Left ventricle myocardium inferior (tissue), 1 donor: ENCODE results near the gene ELAPOR2. TPM values are rescaled to one million over a fixed set of nuclear protein-coding genes. Genes with fewer than 3 reads are reported as not detected.
A peak's percentile ranks its signal among the peaks of the same experiment; 100 is the strongest.
"Not testable (repeated sequence)": the region's sequence is repeated elsewhere in the genome, so short reads cannot be mapped to it uniquely, and the experiment has no call there.

Experiments
- DNase-seq: peaks from one replicate; pipeline ENCODE4 v3.0.0-alpha.2; 2020
- H3K27ac ChIP-seq: fragments of 200-600 bp; replicated peaks from 2 replicates; pipeline ENCODE4 v1.8.0; 2021
- H3K27me3 ChIP-seq: fragments of 200-600 bp; 2 replicates; pipeline ENCODE4 v1.8.0; 2021; ENCODE audit warnings: low read depth
- H3K36me3 ChIP-seq: fragments of 200-600 bp; 2 replicates; pipeline ENCODE4 v1.8.0; 2021
- H3K4me1 ChIP-seq: fragments of 200-600 bp; 2 replicates; pipeline ENCODE4 v1.8.0; 2021
- H3K4me3 ChIP-seq: fragments of 200-600 bp; 2 replicates; pipeline ENCODE4 v1.8.0; 2021; ENCODE audit warnings: mild to moderate bottlenecking, moderate library complexity
- H3K9me3 ChIP-seq: fragments of 200-600 bp; replicated peaks from 2 replicates; pipeline ENCODE4 v1.8.0; 2021
- intact Hi-C: fragments of 100-400 bp; cut with micrococcal nuclease; formaldehyde crosslinking; loops from one replicate; pipeline ENCODE4 v1.11.0; 2022
- total RNA-seq: library from RNA; stranded (reverse); fragmentation: NEBNext Ultra II Directional; extraction: Animal tissue kit (Norgen Biotek cat#: 25700); gene quantifications from one replicate; pipeline ENCODE4 v1.2.1, GENCODE V29; 2021
- TF ChIP-seq, protein P1 (sequence below): fragments of 200-600 bp; IDR thresholded peaks from 2 replicates; pipeline ENCODE4 v1.8.0; 2021; ENCODE audit warnings: antibody characterized with exemption, mild to moderate bottlenecking, borderline replicate concordance
- donor health status: DM: no; HTN: yes; CAD: no; lungs with severe emphysema.

Gene ELAPOR2
- total RNA-seq, 1 donor from 2014 or later: 3.9 TPM

DNA sequence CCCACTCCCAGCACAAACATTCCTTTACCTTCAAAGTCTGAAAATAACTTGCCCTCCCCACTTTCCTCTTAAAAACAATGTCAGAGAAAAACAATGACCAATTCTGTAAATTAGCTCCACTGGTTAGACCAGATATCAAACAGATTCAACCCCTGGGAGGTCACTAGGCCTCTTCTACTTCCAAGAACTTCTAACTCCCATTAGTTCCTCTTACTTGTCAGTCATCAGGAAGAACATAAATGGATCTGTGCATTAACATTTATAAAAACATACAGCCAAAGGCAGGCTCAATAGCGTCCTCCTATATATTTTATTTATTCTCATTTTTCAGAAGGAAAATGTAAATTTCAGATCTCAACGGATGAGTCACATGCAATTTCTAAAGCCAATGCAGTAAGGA, 2.2 kb downstream of the ELAPOR2 start:
- TF ChIP-seq, protein P1, sequence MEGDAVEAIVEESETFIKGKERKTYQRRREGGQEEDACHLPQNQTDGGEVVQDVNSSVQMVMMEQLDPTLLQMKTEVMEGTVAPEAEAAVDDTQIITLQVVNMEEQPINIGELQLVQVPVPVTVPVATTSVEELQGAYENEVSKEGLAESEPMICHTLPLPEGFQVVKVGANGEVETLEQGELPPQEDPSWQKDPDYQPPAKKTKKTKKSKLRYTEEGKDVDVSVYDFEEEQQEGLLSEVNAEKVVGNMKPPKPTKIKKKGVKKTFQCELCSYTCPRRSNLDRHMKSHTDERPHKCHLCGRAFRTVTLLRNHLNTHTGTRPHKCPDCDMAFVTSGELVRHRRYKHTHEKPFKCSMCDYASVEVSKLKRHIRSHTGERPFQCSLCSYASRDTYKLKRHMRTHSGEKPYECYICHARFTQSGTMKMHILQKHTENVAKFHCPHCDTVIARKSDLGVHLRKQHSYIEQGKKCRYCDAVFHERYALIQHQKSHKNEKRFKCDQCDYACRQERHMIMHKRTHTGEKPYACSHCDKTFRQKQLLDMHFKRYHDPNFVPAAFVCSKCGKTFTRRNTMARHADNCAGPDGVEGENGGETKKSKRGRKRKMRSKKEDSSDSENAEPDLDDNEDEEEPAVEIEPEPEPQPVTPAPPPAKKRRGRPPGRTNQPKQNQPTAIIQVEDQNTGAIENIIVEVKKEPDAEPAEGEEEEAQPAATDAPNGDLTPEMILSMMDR: no peak
- Histone ChIP-seq H3K4me3 (no peak overlapping the region), H3K4me1 (peaks cover 37% of the 10 kb centered on the region), H3K27ac (peak overlapping the region; percentile 56), H3K9me3 (no peaks in the 10 kb centered on the region), H3K36me3 (no peaks in the 10 kb centered on the region), H3K27me3 (no peaks in the 10 kb centered on the region)
- intact Hi-C loops: no loop called here
- no peak for DNase-seq

DNA sequence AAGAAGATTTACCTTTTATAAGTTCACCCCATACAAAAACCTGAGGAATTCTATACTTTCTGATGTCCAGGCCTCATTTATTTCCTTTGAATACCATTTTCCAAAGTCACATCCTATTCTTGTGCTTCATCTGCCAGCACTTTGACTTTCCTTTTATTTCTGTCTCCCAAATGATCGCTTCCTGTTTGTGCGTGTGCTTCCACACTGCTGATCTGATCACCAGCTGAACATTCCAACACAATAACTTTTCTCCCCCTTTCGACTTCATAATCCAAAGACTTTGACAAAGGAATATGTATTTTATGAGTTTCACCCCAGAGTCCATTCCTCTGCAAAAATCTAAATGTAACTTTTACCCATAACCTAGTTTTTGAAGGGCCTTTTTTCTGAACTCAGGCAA, 3.1 kb downstream of the ELAPOR2 start:
- H3K9me3 ChIP-seq: no peaks in the 10 kb centered on the region
- intact Hi-C loops: no loop called here
- TF ChIP-seq, protein P1: no peak
- no peaks in the 10 kb centered on the region for H3K36me3 ChIP-seq
- no peaks in the 10 kb centered on the region for H3K27me3 ChIP-seq
- peaks cover 37% of the 10 kb centered on the region for H3K4me1 ChIP-seq
- H3K4me3 ChIP-seq: no peak overlapping the region
- DNase-seq: no peak
- H3K27ac ChIP-seq: peak overlapping the region; percentile 56

DNA sequence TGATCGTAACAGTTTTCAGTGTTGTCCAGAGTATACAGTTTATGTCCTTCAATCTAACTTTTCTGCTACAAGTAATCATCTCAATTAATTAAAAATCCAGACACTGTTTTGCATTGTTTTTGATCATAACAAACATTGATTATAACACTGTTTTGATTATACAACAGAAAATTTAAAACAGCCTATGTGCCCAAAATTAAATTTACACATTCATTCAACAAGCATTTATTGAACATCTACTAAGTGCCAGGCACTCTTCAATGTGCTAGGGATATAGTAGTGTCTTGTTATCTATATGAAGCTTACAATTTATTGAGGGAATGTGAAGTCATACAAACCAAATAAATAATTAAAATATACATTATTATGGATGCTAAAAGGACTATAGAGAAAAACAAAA, 10.6 kb downstream of the ELAPOR2 start:
- Histone ChIP-seq H3K36me3 (no peaks in the 10 kb centered on the region), H3K27ac (no peak overlapping the region), H3K27me3 (no peaks in the 10 kb centered on the region), H3K4me3 (no peak overlapping the region), H3K9me3 (peaks cover 25% of the 10 kb centered on the region), H3K4me1 (no peaks in the 10 kb centered on the region)
- intact Hi-C loops: no loop called here
- no peak for DNase-seq
- TF ChIP-seq, protein P1: no peak

DNA sequence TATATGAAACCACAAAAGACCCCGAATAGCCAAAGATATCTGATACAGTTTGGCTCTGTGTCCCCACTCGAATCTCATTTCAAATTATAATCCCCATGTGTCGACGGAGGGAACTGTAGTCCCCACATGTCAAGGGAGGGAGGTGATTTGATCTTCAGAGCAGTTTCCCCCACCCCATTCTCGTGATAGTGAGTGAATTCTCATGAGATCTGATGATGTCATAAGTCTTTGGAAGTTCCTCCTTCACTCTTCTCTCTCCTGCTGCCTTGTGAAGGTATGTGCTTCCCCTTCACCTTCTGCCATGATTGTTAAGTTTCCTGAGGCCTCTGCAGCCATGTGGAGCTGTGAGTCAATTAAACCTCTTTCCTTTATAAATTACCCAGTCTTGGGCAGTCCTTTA, 13.0 kb downstream of the ELAPOR2 start:
- peaks cover 29% of the 10 kb centered on the region for H3K9me3 ChIP-seq
- no peaks in the 10 kb centered on the region for H3K27me3 ChIP-seq
- DNase-seq: no peak

DNA sequence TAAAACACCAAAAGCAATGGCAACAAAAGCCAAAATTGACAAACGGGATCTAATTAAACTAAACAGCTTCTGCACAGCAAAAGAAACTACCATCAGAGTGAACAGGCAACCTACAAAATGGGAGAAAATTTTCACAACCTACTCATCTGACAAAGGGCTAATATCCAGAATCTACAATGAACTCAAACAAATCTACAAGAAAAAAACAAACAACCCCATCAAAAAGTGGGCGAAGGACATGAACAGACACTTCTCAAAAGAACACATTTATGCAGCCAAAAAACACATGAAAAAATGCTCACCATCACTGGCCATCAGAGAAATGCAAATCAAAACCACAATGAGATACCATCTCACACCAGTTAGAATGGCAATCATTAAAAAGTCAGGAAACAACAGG, 14.7 kb downstream of the ELAPOR2 start:
- intact Hi-C loops, H3K4me1 ChIP-seq, H3K36me3 ChIP-seq, H3K27me3 ChIP-seq, H3K27ac ChIP-seq, DNase-seq, H3K4me3 ChIP-seq: not testable (repeated sequence)
- peaks cover 34% of the 10 kb centered on the region for H3K9me3 ChIP-seq

More for the DNA sequence above, 13.0 kb downstream of the ELAPOR2 start:
- TF ChIP-seq, protein P1: no peak
- intact Hi-C loops: no loop called here
- no peak overlapping the region for H3K27ac ChIP-seq
- no peak overlapping the region for H3K4me3 ChIP-seq
- H3K4me1 ChIP-seq: no peaks in the 10 kb centered on the region
- no peaks in the 10 kb centered on the region for H3K36me3 ChIP-seq

DNA sequence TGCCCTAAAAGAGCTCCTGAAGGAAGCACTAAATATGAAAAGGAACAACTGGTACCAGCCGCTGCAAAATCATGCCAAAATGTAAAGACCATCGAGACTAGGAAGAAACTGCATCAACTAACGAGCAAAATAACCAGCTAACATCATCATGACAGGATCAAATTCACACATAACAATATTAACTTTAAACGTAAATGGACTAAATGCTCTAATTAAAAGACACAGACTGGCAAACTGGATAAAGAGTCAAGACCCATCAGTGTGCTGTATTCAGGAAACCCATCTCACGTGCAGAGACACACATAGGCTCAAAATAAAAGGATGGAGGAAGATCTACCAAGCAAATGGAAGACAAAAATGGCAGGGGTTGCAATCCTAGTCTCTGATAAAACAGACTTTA, 17.9 kb downstream of the ELAPOR2 start:
- intact Hi-C loops, H3K27ac ChIP-seq, H3K27me3 ChIP-seq, DNase-seq, H3K4me1 ChIP-seq, H3K4me3 ChIP-seq, H3K36me3 ChIP-seq: not testable (repeated sequence)
- H3K9me3 ChIP-seq: peaks cover 19% of the 10 kb centered on the region

DNA sequence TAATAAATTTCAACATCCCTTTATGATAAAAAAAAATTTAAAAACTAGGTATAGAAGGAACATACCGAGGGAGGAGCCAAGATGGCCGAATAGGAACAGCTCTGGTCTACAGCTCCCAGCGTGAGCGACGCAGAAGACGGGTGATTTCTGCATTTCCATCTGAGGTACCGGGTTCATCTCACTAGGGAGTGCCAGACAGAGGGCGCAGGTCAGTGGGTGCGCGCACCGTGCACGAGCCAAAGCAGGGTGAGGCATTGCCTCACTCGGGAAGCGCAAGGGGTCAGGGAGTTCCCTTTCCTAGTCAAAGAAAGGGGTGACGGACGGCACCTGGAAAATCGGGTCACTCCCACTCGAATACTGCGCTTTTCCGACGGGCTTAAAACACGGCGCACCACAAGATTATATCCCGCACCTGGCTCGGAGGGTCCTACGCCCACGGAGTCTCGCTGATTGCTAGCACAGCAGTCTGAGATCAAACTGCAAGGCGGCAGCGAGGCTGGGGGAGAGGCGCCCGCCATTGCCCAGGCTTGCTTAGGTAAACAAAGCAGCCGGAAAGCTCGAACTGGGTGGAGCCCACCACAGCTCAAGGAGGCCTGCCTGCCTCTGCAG, 19.7 kb downstream of the ELAPOR2 start:
- DNase-seq, intact Hi-C loops, H3K4me1 ChIP-seq, H3K27ac ChIP-seq, H3K36me3 ChIP-seq, H3K27me3 ChIP-seq: not testable (repeated sequence)
- peaks cover 13% of the 10 kb centered on the region for H3K9me3 ChIP-seq
- H3K4me3 ChIP-seq: peak overlapping the region; percentile 52
